ENCODE results near the gene AZU1.

The AZU1 gene

GRCh38 chr19:827710-828321 lies at the start of gene AZU1:
AZU1 (plus strand) TSS chr19:827837; CDS start chr19:827847, 10 bp downstream.
- DNase-seq, result no peak

- DNase-seq, result no peak
These were observed 48.6 kb upstream of the AZU1 start for GRCh38 chr19:778910-779653.

GRCh38 chr19:780935-781334 lies 46.7 kb upstream of the AZU1 start:
- DNase-seq, result no peak

GRCh38 chr19:781800-782184 lies 45.8 kb upstream of the AZU1 start:
- no peak for DNase-seq

GRCh38 chr19:782185-782877 lies 45.3 kb upstream of the AZU1 start:
- no peak for DNase-seq

- no peak for DNase-seq
These were observed 44.6 kb upstream of the AZU1 start for GRCh38 chr19:782878-783668.

- DNase-seq, result no peak
These were observed 43.1 kb upstream of the AZU1 start for GRCh38 chr19:784541-784940.

- DNase-seq, result no peak
These were observed 40.1 kb upstream of the AZU1 start for GRCh38 chr19:787536-787935.

- no peak for DNase-seq
These were observed 39.0 kb upstream of the AZU1 start for GRCh38 chr19:788686-788982.

- no peak for DNase-seq
These were observed 38.5 kb upstream of the AZU1 start for GRCh38 chr19:788983-789700.

- DNase-seq, result no peak
These were observed 38.0 kb upstream of the AZU1 start for GRCh38 chr19:789701-790060.

- no peak for DNase-seq
These were observed 36.5 kb upstream of the AZU1 start for GRCh38 chr19:791007-791566.

- DNase-seq, result no peak
These were observed 35.9 kb upstream of the AZU1 start for GRCh38 chr19:791567-792305.

- no peak for DNase-seq
These were observed 35.2 kb upstream of the AZU1 start for GRCh38 chr19:792306-792885.

- DNase-seq, result no peak
These were observed 33.8 kb upstream of the AZU1 start for GRCh38 chr19:793806-794205.

- DNase-seq, result no peak
These were observed 32.5 kb upstream of the AZU1 start for GRCh38 chr19:795073-795611.

- no peak for DNase-seq
These were observed 31.7 kb upstream of the AZU1 start for GRCh38 chr19:795691-796581.

- DNase-seq, result peak; percentile 100
These were observed 30.7 kb upstream of the AZU1 start, which contains the start of gene PTBP1 for GRCh38 chr19:796692-797527. PTBP1 (plus strand) TSS chr19:797452; CDS start chr19:797498, 46 bp downstream.

Data from CD4-positive, alpha-beta T cell treated with Interleukin-4 for 4 hours (primary cell).